Activated CD4-positive, alpha-beta T cell treated with anti-CD3 and anti-CD28 coated beads for 1 hour (primary cell): Measurements from ENCODE around the gene SUN5.

Experiments
- DNase-seq: peaks from one replicate; pipeline ENCODE4 v3.0.0-alpha.2; 2020

The SUN5 gene

GRCh38 chr20:33013701-33014326 is 9.6 kb upstream of the SUN5 start:
- no peak for DNase-seq

GRCh38 chr20:33012327-33013189 is 8.3 kb upstream of the SUN5 start:
- DNase-seq = no peak

DNA sequence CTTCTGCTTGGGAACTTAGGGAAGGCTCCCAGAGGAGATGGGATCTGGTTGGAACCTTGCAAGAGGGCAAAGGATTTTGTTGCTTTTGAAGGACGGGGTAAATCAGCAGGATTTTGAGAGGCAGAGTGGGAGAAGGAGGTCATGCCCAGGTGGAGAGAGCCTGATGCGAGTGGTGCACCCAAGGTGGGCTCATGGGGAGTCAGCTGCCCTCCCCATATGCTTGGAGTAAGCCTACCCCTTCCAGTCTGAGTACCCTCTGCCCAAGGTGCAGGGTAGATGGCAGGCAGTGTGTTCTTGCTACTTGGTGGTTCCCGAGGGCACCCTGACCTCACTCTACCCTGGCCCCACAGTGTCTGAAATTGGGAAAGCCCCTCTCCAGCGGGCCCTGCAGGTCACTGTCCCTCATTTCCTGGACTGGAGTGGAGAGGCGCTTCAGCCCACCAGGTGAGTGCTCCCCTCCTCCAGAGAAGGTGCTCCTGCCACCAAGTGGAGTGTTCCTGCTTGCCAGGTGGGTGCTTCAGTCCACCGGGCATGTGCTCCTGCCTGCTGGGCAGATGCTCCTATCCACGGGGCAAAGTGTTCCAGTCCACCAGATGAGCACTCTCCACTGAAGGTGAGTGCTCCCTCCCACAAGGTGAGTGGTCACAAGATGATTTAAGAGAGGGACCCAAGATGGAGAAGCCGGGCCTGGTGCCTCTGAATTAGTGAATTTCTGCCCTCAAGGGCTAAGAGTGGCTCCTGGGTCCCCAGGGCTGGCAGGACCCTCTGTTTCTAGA is 6.6 kb upstream of the SUN5 start:
- no peak for DNase-seq

DNA sequence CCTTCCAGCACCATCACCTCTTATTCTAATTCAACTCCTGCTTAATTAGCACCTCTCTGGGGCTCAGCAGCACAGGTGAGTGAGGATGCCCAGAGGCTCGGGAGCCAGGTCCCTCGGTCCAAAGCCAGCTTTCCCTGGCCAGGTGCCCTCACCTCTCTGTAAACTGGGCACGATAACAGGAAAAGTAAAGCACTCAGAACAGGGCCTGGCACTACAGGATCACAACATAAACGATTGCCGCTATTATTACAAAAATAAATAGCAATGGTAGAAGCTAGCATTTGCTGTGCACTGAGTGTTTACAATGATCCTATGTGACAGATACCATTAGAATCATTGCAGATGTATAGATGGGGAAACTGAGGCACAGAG is 5.9 kb upstream of the SUN5 start:
- no peak for DNase-seq

- no peak for DNase-seq
These were observed 5.2 kb upstream of the SUN5 start for GRCh38 chr20:33009214-33010132.

GRCh38 chr20:33008336-33009213 is 4.3 kb upstream of the SUN5 start:
- no peak for DNase-seq

- no peak for DNase-seq
These were observed 3.4 kb upstream of the SUN5 start, which contains the start of gene BPIFB2 for GRCh38 chr20:33007376-33008335. TSS of gene BPIFB2 (plus strand) at chr20:33007704. CDS start at chr20:33008575, 871 bp downstream.

DNA sequence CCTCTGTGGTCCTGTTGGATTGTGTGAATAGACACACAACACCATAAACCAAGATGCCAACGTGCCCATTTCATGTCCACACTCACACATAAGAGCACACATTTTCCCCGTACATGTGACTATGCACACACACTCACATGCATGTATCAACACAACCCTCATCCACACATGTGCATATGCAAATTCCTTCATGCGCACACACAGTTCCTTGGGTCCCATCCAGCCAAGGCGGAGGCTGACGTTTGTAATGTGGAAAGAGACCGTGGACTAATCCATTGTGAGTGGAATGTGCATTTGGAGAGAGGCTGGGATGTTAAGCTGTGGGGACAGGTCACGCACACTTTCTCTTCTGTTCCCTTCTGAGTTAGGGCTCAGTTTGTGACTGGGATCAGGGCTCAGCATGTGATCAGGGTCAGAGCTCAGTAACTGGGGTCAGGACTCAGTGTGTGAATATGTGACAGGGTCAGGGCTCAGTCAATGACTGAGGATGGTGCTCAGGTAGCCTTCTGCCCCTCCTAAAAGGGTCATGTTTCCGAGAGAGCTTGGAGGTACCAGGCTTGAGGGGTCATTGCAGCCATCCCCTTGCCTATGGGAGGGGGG is 2.6 kb upstream of the SUN5 start:
- no peak for DNase-seq

- DNase-seq = no peak
These were observed 1.9 kb upstream of the SUN5 start for GRCh38 chr20:33005908-33006775.

- no peak for DNase-seq
These were observed 916 bp upstream of the SUN5 start for GRCh38 chr20:33005132-33005566.

DNA sequence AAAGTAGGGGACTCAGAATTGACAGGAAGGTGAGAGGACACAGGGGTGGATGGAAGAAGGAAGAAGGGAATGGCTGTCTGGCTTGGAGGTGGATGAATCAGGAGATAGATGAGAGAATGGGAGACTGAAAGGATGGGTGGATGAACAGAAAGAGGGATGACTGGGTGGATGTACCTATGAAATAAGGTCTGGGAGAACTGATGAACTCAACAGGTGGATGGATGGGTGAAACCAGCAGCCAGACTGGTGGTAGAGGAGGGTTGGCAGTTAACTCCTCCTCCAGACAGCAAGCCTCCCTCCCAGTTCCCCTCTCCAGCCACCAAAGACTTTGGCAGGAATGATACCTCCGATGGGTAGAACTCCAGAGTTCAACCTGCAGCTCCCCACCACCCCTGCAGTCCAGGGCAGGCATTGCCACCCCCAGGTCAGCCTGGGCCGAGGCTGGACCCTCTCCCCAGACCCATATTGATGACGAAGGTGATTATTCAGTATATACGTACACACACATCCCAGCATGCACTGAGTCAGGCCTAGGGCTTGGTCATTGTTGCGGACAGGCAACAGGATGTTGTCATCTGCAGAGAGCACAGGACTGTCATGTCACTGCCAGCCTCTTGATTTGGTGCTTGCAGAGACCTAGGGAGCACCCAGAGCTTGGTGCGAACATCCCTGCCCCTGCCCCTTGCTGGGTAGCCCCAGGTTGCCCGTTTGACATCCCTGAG is 2.0 kb downstream of the SUN5 start:
- no peak for DNase-seq

- no peak for DNase-seq
These were observed 3.3 kb downstream of the SUN5 start for GRCh38 chr20:33000802-33001466.

GRCh38 chr20:32999603-33000250 is 4.5 kb downstream of the SUN5 start:
- DNase-seq = no peak

- DNase-seq = no peak
These were observed 6.8 kb downstream of the SUN5 start for GRCh38 chr20:32997431-32997830.

DNA sequence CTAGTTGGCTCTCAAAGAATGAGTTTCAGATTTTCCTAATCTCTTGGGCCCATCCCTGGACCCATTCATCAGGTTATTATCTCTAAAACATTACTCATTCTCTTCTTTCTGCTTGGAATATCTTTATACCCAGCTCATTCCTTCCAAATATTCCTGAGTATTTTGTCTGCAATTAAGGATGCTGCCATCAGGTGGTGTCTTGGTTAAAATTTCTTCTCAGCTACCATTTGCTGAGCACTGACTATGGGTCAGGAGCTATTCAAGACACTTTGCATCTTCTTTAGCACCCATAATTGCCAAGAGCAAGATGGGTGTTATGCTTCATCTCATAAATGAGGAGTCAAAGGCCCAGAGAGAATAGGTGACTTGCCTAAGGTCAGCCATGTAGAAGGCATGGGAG is 8.4 kb downstream of the SUN5 start:
- no peak for DNase-seq

GRCh38 chr20:32993496-32994050 is 10.7 kb downstream of the SUN5 start:
- no peak for DNase-seq
